OCI-LY3 (cell line): ENCODE measurements around the gene RESF1.

Experiments
- H2AFZ ChIP-seq: fragments of 200-600, 300-600 bp; shearing (Covaris generic); 2 replicates; pipeline ENCODE4 v1.6.0; 2014; ENCODE audit warnings: antibody characterized with exemption, low read depth, low read length
- H3K27ac ChIP-seq: fragments of 200-600, 300-600 bp; sonication (generic); 2 replicates; pipeline ENCODE4 v1.5.1; 2014; ENCODE audit warnings: mild to moderate bottlenecking, low read length, moderate library complexity, mixed read lengths
- H3K27me3 ChIP-seq: fragments of 200-600, 300-600 bp; sonication (generic); 2 replicates; pipeline ENCODE4 v1.6.1; 2014; ENCODE audit warnings: low read depth, low read length, mixed read lengths
- H3K36me3 ChIP-seq: fragments of 200-600, 300-600 bp; sonication (generic); replicated peaks from 2 replicates; pipeline ENCODE3; 2014; ENCODE audit warnings: low read depth, low read length, mixed read lengths
- H3K4me1 ChIP-seq: fragments of 300-600, 200-600 bp; sonication (generic); 2 replicates; pipeline ENCODE4 v1.6.1; 2014; ENCODE audit warnings: low read length, mixed read lengths
- H3K4me2 ChIP-seq: fragments of 200-600, 300-600 bp; sonication (generic); 2 replicates; pipeline ENCODE4 v1.6.1; 2014; ENCODE audit warnings: low read length, mixed read lengths
- H3K4me3 ChIP-seq: fragments of 300-600, 200-600 bp; sonication (generic); 2 replicates; pipeline ENCODE4 v1.5.1; 2014; ENCODE audit warnings: antibody characterized with exemption, mild to moderate bottlenecking, low read length, moderate library complexity
- H3K79me2 ChIP-seq: fragments of 300-600, 200-600 bp; shearing (Covaris generic); 2 replicates; pipeline ENCODE4 v1.6.1; 2014; ENCODE audit warnings: mild to moderate bottlenecking, low read length, mixed read lengths
- H3K9ac ChIP-seq: fragments of 300-600, 200-600 bp; shearing (Covaris generic); 2 replicates; pipeline ENCODE4 v1.6.0; 2014; ENCODE audit warnings: mild to moderate bottlenecking, low read length, moderate library complexity
- H3K9me3 ChIP-seq: fragments of 200-600, 300-600 bp; shearing (Covaris generic); 2 replicates; pipeline ENCODE4 v1.6.1; 2014; ENCODE audit warnings: low read length, mixed read lengths; ENCODE audit not compliant: insufficient read depth
- H4K20me1 ChIP-seq: fragments of 200-600, 300-600 bp; sonication (generic); 2 replicates; pipeline ENCODE4 v1.6.1; 2016; ENCODE audit warnings: low read length, mixed read lengths; ENCODE audit not compliant: insufficient read depth
- EZH2phosphoT487 ChIP-seq: fragments of 200-600 bp; shearing (Covaris generic); IDR thresholded peaks from 2 replicates; pipeline ENCODE4 v1.6.1; 2018; ENCODE audit warnings: antibody characterized with exemption, mixed run types, low read depth
- TF ChIP-seq, protein P1 (sequence below): fragments of 200-600, 300-600 bp; sonication (generic); IDR thresholded peaks from 2 replicates; pipeline ENCODE4 v1.5.1; 2014; ENCODE audit warnings: antibody characterized with exemption, low read length, low read depth

The RESF1 gene

DNA sequence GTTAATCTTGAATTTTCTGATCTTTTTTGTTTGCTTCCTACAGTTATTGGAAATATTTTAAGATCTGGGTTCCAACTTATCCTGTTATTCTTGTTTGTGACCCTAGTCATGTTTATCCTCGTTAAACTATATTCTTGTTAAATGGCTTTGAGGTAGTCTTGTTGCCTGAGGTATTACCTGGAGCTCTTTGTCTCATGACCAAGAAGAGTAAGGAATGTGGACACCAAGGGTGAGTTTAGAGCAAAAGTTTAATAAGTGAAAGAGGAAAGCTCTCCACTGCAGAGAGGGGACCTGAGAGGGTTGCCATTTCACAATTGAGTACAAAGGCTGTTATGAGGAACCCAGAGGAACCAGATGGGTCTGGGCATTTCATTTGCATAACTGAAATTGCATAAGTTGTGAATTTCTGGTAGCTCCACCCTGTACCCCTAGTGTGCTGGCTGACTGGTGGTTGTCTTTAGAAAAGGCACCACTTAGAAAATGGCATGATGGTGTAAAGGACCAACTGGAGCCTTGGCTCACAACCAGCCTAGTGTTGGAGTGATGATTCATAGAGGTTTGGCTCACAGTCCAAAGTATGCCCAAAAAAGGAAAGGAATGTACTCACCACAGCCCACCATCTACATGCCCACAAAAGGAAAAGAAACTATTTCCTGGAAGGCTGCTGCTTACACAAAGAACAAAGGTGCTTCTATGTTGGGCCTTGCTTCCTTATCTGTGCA lies 36.7 kb upstream of the RESF1 start:
- H2AFZ ChIP-seq: no peak overlapping the region
- H3K4me1 ChIP-seq: no peaks in the 10 kb centered on the region
- no peak overlapping the region for H3K27ac ChIP-seq
- H4K20me1 ChIP-seq: no peaks in the 10 kb centered on the region
- no peaks in the 10 kb centered on the region for H3K27me3 ChIP-seq
- peaks cover 8% of the 10 kb centered on the region for H3K36me3 ChIP-seq
- H3K9ac ChIP-seq: no peak overlapping the region
- no peak overlapping the region for H3K4me2 ChIP-seq
- H3K79me2 ChIP-seq: no peaks in the 10 kb centered on the region
- peaks cover 20% of the 10 kb centered on the region for H3K9me3 ChIP-seq
- TF ChIP-seq, protein P1, sequence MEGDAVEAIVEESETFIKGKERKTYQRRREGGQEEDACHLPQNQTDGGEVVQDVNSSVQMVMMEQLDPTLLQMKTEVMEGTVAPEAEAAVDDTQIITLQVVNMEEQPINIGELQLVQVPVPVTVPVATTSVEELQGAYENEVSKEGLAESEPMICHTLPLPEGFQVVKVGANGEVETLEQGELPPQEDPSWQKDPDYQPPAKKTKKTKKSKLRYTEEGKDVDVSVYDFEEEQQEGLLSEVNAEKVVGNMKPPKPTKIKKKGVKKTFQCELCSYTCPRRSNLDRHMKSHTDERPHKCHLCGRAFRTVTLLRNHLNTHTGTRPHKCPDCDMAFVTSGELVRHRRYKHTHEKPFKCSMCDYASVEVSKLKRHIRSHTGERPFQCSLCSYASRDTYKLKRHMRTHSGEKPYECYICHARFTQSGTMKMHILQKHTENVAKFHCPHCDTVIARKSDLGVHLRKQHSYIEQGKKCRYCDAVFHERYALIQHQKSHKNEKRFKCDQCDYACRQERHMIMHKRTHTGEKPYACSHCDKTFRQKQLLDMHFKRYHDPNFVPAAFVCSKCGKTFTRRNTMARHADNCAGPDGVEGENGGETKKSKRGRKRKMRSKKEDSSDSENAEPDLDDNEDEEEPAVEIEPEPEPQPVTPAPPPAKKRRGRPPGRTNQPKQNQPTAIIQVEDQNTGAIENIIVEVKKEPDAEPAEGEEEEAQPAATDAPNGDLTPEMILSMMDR: no peak
- no peak for TF ChIP-seq EZH2phosphoT487
- no peak overlapping the region for H3K4me3 ChIP-seq

DNA sequence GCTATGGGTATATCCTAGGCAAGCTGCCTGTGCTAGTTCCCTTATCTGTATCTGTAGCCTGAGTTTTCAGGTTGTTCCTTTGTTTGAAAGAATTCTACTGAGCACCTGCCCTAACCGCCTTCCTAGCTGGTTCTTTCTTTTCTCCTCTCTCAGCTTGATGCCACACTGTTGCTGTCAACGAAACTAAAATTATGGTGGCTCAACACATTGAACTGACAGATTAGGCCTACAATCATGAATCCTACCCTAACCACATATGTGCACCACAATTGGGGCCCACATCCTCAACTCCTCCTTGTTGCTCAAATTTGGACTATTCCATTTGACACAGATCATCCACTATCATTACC lies 36.2 kb upstream of the RESF1 start:
- Histone ChIP-seq H3K4me3 (no peak overlapping the region), H3K27ac (no peak overlapping the region), H3K27me3 (no peaks in the 10 kb centered on the region), H3K4me1 (no peaks in the 10 kb centered on the region), H2AFZ (no peak overlapping the region), H3K36me3 (peaks cover 8% of the 10 kb centered on the region), H3K4me2 (no peak overlapping the region), H3K9ac (no peak overlapping the region), H3K9me3 (peaks cover 20% of the 10 kb centered on the region), H3K79me2 (no peaks in the 10 kb centered on the region), H4K20me1 (no peaks in the 10 kb centered on the region)
- TF ChIP-seq EZH2phosphoT487: no peak
- TF ChIP-seq, protein P1: no peak

DNA sequence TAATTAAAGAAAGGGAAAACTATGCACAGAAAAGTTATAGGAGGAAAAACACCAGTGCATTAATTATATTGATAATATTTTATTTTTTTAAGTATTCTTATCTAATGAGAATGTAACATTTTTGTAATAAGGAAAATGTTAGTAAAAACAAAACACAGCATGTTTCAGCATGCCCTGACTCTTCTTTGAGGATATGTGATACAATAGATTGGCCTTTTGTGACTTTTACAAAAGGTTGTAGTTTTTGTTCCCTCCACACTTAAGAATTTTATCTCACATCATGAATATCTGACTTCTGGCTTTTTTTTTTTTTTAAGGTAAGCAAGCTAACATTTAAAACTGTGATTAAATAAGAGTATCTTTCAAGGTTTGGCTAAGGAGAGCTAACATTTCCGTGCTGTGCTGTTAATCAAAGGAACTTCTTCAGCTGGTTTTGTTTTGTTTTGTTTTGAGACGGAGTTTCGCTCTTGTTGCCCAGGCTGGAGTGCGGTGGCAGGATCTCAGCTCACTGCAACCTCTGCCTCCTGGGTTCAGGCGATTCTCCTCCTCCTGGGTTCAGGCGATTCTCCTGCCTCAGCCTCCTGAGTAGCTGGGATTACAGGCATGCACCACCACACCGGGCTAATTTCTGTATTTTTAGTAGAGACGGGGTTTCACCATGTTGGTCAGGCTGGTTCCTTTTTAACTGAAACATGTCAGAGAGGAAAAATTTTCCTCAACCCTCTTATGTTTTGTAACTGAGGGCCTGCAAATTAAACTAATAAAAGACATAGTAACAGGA lies 30.8 kb upstream of the RESF1 start:
- peak overlapping the region; percentile 51 for H2AFZ ChIP-seq
- TF ChIP-seq, protein P1: no peak
- no peak for TF ChIP-seq EZH2phosphoT487
- H3K27me3 ChIP-seq: no peaks in the 10 kb centered on the region
- peak overlapping the region; percentile 12 for H3K4me3 ChIP-seq
- H3K9ac ChIP-seq: peak overlapping the region; percentile 19; the same call in 1 of the 2 replicates
- H3K36me3 ChIP-seq: peaks cover 13% of the 10 kb centered on the region
- H3K79me2 ChIP-seq: no peaks in the 10 kb centered on the region
- H4K20me1 ChIP-seq: no peaks in the 10 kb centered on the region
- H3K27ac ChIP-seq: peak overlapping the region; percentile 5; the same call in 1 of the 2 replicates
- peaks cover 11% of the 10 kb centered on the region for H3K9me3 ChIP-seq
- peak overlapping the region; percentile 39 for H3K4me2 ChIP-seq
- H3K4me1 ChIP-seq: peaks cover 18% of the 10 kb centered on the region

DNA sequence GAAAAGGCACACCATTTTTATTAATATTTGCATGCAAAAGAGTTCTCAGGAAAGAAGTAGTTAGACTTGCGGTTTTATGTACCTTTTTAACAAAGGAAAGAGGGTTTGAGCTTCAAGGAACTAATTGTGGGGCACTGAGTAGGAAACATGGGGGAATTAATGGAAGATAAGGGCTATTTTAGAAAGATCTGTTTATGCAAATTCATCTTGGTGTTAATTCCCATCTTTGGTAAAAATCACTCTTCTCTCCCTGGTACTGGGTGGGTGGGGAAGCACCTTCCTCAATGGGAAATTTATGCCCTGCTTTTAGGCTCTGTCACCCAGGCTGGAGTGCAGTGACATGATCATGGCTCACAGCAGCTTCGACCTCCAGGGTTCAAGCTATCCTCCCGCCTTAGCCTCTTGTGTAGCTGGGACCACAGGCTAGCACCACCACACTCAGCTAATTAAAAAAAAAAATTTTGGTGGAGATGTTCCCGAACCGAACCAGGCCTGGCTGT lies 30.1 kb upstream of the RESF1 start:
- Histone ChIP-seq H3K36me3 (peaks cover 11% of the 10 kb centered on the region), H3K9me3 (peaks cover 5% of the 10 kb centered on the region), H3K4me1 (peaks cover 22% of the 10 kb centered on the region), H3K27me3 (no peaks in the 10 kb centered on the region), H3K27ac (peak overlapping the region; percentile 5; the same call in 1 of the 2 replicates), H3K4me2 (peak overlapping the region; percentile 39), H3K4me3 (peak overlapping the region; percentile 12; the same call in 1 of the 2 replicates), H2AFZ (peak overlapping the region; percentile 51), H4K20me1 (no peaks in the 10 kb centered on the region), H3K9ac (0 out of 2 replicates have a peak overlapping the region, but pooled peaks have one; percentile 19), H3K79me2 (no peaks in the 10 kb centered on the region)
- TF ChIP-seq EZH2phosphoT487: no peak
- TF ChIP-seq, protein P1: no peak
